Measurements from ENCODE around the gene MAPK12.
"Not testable (repeated sequence)": the region's sequence is repeated elsewhere in the genome, so short reads cannot be mapped to it uniquely, and the experiment has no call there.

Gene MAPK12

DNA sequence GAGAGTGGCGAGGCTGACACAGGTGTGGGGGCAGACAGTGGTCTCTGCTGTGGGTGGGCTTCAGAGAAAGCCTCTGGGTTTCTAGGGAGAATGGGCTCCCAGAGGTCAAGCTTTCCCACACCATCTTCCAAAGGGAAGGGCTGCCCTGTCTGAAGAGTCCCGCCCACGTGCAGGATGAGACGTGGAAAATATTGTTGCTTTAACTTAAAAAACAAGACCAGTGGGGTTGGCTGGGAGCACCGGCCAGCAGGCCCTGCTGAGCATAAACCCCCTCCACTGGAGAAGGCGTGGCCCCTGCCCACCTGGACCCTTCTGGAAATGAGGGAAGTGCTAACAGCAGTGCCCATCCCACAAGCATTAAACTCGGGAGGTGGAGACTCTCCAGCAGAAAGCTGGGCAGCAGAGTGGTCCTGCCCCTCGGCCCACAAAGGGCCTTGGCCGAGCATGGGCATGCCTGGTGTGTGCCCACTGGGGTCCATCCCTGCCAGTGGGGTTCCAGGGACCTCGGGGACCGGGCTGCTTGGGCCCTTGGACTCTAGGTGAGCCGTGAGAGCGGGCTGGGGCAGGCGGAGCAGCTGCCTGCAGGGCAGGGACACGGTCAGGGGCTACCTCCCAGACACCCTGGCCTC is 45.3 kb downstream of the MAPK12 start:
- DNase-seq (ENCODE audit: low spot score) = no peak

DNA sequence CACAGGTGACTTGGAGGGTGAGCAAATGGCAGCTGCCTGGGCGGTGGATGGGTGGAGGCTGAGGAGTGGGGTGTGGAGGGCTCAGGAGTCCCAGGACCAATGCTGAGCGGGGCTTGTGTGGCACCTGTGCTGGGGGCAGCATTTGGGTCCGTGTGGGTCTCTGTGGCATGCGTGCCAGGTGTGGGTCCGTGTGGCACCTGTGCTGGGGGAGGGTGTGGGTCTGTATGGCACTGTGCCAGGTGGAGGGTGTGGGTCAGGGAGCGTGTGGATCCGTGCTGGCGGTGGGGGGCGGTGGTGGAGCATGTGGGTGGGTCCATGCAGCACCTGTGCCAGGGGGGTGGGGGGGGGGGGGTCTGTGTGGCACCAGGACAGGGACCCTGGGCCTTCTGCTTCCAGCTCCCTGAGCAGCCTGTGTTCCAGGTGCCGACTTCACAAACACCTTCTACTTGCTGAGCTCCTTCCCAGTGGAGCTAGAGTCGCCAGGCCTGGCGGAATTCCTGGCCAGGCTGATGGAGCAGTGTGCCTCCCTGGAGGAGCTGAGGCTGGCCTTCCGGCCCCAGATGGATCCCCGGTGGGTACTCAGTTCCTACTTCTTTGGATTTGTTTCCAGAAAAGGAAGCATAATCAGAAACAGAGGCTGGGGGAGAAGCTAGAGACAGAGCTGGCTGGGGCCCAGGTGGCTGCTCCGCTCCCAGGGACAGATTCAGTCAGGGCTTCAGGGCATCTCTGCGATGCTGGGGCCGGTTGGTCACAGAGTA is 46.0 kb downstream of the MAPK12 start:
- DNase-seq (ENCODE audit: low spot score) = no peak

DNA sequence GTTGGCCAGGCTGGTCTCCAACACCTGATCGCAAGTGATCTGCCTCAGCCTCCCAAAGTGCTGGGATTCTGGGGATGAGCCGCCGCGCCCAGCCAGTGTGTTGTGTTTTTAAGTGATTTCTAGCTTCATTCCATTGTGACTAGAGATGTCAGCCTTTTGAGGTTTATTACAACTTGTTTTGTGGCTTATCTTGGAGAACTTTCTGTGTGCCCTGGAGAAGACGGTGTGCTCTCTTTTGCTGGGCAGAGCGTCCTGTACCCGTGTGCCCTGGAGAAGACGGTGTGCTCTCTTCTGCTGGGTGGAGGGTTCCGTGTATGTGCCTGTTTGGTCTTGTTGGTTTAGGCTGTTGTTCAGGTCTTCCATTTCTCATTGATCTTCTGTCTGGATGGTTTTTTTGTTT is 48.2 kb downstream of the MAPK12 start:
- no peak for DNase-seq (ENCODE audit: low spot score)

DNA sequence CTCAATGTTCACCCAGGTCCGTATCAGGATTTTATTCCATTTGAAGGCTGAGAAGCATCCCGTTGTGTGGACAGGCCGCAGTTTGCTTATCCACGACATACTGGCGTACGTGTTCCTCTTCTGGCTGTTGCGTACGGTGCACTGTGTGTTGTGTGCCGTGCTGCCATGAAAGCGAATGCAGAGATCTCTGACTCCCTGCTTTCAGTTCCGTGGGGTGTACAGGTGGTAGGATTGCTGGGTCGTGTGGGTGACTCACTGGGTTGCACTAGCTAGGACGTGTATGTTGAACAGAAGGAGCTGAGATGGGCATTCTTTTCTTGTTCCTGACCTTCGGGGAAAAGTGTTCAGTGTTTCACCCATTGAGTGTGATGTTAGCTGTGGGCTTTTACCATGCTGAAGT is 50.3 kb downstream of the MAPK12 start:
- DNase-seq (ENCODE audit: low spot score) = no peak

DNA sequence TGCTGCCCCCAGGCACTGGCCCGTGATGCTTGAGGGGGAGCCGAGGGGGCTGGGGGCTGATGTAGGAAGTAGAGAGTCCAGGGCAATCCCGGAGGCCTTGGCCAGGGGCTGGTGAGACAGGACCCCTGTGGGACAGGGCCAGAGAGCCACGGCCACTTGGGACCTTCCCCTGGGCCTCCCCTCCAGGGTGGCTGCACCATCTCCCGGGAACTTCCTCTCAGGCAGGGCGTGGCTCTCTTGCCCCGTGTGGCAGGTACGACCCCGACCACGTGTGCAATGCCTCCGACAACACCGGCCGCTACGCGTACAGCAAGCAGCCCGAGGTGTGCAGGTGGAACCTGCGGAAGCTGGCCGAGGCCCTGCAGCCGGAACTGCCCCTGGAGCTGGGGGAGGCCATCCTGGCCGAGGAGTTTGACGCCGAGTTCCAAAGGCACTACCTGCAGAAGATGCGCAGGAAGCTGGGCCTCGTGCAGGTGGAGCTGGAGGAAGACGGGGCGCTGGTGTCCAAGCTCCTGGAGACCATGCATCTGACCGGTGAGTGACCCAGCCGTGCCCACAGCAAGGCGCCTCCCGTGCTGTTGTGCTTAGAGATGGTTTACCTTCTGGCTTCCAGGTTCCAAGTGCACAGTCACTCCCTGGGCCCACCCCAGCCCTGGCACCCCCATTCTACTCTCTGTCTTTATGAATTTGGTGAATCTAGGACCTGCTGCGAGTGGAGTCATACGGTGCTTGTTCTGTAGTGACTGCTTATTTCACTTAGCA is 50.9 kb downstream of the MAPK12 start:
- DNase-seq (ENCODE audit: low spot score) = no peak

DNA sequence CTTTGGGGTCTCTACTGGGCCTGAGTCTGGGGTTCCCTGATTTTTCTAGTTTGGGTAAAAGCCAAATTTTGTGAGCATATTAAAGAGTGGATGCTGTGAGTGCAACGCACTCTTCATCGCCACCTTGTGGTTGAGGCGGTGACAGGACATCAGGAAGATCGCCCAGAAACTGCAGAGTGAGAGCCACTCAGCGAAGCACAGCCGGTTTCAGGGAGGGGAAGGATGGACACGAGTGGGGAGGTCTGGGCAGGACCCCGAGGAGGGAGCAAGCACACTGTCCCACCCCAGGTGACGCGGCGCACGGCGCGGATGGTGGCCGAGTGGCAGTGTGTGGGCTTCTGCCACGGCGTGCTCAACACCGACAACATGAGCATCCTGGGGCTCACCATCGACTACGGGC is 51.6 kb downstream of the MAPK12 start:
- peak; percentile 95 for DNase-seq (ENCODE audit: low spot score)

DNA sequence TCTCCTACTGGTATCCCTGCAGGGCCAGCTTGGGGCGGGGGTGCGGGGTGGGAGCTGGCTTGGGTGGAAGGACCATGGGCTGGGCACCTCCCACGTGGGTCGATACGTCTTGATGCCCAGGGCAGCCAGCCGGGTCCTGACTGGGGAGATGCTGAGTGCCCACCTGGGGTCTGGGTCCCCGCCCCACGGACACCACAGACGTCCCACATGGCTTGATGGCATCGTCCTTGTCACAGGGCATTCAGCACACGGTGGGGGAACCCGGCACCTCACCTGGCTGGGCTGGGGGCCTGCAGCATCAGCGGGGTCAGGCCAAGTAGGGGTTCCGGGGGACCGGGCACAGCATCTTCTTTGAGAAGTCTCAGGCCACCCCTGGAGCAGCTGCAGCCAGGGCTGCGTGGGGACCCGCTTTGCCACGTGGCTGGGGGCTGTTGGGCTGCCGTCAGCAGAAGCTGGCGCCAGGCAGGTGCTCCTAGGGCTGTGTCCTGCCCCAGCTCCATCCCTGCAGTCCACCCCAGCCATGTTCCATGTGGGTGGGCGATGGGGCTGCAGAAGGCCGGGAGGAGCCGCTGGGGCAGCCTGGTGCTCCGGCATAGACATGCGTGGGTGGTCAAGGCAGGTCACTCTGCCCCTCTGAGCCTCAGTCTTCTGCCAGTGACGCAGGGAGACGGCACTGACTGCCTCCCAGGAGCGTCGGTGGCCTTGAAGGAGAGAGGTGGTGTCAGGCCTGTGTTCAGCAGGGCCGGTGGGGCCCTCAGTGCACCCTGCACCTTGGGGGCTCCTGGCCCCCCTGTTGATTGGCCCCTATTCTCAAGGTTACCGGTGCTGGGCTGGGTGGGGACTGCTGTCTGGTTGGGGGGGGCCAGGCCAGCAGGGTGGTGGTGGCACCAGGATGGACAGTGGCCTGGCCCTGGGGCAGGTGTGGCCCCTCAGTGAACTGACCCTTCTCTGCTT is 52.3 kb downstream of the MAPK12 start:
- DNase-seq (ENCODE audit: low spot score) = no peak

DNA sequence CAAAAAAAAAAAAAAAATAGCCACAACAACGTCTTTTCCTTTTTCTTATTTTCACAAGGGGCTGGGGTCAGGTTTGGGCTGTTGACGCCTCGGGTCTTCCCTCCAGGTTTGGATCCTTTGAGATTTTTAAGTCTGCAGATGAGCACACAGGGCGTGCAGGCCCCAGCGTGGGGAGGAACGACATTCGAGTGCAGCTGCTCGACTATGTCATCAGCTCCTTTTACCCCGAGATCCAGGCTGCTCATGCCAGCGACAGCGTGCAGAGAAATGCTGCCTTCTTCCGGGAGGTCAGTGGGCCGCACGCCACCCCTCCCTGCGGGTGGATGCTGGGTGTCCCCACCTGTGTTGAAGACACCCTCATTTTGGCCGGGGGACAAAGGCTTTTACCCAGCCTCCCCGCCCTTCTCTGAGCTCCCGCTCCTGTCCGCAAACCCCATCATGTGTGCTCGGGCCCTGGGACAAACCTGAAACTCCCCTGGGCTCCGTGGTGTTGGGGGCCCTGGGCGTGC is 53.0 kb downstream of the MAPK12 start:
- no peak for DNase-seq (ENCODE audit: low spot score)

DNA sequence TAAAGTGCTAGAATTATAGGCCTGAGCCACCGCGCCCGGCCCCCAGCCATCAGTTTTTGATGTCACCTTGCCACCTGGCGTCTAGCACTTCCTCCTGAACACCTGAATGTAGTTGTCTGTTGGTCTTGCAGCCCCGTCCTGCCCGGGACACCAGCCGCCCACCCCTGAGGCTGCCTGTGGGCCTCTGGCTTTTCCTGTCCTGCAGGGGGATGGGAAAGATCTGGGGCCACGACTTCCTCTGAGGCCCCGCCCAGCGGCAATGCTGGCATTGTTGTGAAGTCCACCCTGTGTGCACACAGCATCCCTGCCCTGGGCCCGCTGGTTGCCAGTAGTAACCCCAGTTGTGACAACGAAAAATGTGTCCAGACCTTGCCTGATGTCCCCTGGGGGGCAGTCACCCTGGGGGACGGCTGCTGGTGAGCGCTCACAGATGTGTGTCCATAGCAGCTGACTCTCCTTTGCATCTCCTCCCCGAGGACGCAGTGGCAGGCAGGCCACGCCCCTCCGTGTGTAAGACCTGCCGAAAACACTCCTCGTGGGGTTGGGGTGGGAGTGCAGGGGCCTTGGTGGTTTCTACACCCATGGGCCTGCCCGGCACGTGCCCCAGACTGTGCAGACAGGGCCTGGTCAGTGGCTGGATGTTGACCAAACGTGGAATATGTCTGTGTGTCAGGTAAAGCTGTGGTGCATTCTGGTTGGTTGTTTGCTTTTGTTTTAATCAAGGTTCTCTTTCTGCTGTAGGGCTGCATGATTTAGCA is 53.9 kb downstream of the MAPK12 start:
- DNase-seq (ENCODE audit: low spot score) = no peak

DNA sequence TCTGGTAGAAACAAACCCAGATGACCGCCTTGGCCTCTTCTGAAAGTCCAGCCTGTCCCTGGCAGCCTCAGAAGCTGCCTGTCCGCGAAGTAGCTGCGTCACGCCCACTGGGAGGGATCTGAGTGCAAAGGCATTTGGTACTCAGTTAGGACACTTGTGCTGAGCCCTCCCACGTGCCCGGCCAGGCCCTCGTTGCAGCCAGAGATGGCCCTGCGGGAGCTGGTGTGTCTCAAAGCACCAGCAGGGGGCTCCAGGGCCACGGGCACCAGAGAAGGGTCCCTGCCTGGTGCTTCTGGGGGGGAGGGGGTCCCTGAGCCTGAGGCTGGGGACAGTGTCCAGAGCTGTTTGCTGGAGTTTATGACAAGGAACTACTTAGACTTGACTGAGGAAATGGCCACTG is 54.9 kb downstream of the MAPK12 start:
- peak; percentile 90 for DNase-seq (ENCODE audit: low spot score)

DNA sequence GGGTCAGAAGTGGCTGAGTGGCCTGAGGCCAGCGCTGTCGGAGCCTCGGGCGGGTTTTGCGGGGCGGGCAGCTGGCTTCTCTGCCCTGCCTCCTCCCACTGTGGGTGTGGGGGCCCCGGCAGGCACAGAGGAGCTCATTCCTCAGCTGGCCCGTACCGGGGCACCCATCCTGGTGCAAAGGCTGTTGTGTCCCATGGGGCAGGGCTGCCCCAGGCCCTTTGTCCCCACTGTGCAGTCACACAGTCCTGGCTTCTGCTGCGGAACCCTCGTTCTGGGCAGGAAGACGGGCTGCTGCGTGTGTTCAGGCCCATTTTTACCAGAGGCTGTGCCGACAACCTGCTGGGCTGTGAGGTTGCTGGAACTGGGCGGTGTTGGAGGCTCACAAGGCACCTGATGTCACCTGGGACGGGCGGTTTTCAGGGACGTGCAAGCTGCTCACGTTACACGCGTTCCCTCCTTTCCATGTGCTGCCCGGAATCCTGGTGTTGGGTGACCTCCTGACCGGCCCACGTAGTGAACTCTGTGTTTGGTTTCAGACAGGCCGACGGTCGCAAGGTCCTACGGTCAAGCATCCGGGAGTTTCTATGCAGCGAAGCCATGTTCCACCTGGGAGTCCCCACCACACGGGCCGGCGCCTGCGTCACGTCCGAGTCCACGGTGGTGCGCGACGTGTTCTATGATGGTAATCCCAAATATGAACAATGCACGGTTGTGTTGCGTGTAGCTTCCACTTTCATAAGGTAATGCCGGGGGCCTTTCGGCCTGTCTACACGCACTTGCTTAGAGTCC is 55.5 kb downstream of the MAPK12 start:
- no peak for DNase-seq (ENCODE audit: low spot score)

DNA sequence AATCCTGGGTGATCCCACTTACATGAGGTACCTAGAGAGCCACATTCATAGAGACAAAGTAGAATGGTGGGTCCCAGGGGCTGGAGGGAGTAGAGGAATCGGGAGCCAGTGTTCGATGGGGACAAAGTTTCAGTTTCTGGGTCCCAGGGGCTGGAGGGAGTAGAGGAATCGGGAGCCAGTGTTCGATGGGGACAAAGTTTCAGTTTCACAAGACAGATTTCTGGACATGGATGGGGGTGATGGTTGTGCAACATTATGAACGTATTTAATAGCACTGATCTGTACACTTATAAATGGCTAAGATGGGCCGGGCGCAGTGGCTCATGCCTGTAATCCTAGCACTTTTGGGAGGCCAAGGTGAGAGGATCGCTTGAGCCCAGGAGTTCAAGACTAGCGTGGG is 56.5 kb downstream of the MAPK12 start:
- DNase-seq (ENCODE audit: low spot score) = not testable (repeated sequence)

DNA sequence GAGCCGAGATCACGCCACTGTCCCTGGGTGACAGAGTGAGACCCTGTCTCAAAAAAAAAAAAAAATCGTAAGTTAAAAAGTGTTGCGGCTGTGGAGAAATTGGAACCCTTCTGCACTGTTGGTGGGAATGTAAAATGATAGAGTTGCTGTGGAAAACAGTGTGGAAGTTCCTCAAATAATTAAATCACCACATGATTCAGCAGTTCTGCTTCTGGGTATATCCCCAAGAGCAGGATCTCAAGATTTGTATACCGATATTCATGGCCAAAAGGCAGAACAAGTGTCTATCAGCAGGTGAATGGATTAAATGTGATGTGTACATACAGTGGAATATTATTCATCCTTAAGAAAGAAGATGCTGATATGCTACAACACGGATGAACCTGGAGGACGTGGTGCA is 56.9 kb downstream of the MAPK12 start:
- DNase-seq (ENCODE audit: low spot score) = no peak

DNA sequence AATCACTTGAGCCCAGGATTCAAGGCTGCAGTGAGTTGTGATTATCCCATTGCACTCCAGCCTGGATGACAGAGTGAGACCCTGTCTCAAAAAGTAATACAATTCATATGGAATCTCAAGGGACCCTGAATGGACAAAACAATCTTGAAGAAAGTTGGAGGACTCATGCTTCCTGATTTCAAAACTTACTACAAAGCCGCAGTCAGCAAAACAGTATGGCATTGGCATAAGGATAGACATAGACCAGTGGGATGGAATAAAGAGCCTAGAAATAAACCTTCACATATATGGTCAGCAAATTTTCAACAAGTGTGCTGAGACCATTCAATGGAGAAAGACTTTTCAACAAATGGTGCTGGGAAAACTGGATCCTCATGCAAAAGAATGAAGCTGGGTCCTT is 58.2 kb downstream of the MAPK12 start:
- DNase-seq (ENCODE audit: low spot score) = no peak
